ENCODE measurements around the gene MOCS3. TPM values are rescaled to one million over a fixed set of nuclear protein-coding genes. Genes with fewer than 3 reads are reported as not detected.

MOCS3 gene
- total and polyA plus RNA-seq, 2 of the 13 experiments (the other 11 are each of a cell fraction or from before 2014, with no cell fraction given): 3.7 to 8.4 TPM

DNA sequence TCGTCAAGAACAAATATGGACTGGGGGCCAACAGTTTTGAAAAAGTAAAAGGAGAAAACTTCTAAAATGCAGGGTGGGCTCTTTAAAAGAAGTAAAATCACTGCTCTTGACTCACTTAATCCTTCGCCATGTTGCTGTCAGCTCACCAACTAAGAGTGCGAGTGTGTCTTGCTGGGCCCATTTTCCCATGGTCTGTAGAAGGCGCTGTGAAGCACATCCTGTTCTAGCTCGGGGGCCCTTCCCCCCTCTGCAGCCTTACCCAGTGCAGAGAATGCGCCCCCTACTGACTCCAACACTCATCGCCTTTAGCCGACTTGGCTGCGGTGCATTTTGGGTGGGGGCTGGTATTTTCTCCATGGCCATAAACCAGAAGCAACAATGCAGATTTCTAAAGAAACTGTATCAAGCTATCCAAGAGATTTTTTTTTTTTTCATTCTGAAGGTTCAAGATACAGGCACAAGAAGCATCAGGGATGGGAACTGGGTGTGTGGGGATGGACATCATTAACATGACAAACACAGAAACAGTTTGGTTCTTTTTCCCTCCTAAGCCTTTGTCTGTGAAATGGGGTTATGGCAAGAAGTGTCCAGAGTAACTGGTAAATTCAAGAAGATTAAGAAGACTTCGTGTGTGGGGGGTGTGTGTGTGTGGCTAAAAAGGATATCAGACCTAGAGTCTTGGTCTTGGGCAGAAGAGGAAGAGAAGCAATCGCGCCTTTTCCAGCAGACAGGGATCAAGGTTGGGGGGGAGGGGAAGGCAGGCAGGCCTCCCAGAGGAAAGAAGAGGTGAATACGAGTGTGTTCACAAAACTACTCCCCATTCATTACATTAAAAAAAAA, 29.1 kb upstream of the MOCS3 start (continued):
- peak; percentile 51; the same call in 1 of the 2 replicates for TF ChIP-seq TBX3 (IDR thresholded peaks at IDR 0.05; ENCODE audit: borderline replicate concordance)
- TF ChIP-seq, protein P1, sequence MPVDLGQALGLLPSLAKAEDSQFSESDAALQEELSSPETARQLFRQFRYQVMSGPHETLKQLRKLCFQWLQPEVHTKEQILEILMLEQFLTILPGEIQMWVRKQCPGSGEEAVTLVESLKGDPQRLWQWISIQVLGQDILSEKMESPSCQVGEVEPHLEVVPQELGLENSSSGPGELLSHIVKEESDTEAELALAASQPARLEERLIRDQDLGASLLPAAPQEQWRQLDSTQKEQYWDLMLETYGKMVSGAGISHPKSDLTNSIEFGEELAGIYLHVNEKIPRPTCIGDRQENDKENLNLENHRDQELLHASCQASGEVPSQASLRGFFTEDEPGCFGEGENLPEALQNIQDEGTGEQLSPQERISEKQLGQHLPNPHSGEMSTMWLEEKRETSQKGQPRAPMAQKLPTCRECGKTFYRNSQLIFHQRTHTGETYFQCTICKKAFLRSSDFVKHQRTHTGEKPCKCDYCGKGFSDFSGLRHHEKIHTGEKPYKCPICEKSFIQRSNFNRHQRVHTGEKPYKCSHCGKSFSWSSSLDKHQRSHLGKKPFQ (CRISPR knock-in tag; IDR thresholded peaks at IDR 0.05; ENCODE audit: insufficient replicate concordance): peak; percentile 62
- TF ChIP-seq ZNF883 (CRISPR knock-in tag; IDR thresholded peaks at IDR 0.05; ENCODE audit: not compliant biosample characterization): peak; percentile 83
- peak; percentile 47; the same call in 1 of the 2 replicates for TF ChIP-seq NFATC3 (CRISPR knock-in tag; IDR thresholded peaks at IDR 0.05)
- peak; percentile 90; the same call in 1 of the 2 replicates for TF ChIP-seq RELA (CRISPR knock-in tag; IDR thresholded peaks at IDR 0.05)
- no peak for TF ChIP-seq ZNF670 (CRISPR knock-in tag; IDR thresholded peaks at IDR 0.05; ENCODE audit: borderline replicate concordance)
- TF ChIP-seq, protein P2, sequence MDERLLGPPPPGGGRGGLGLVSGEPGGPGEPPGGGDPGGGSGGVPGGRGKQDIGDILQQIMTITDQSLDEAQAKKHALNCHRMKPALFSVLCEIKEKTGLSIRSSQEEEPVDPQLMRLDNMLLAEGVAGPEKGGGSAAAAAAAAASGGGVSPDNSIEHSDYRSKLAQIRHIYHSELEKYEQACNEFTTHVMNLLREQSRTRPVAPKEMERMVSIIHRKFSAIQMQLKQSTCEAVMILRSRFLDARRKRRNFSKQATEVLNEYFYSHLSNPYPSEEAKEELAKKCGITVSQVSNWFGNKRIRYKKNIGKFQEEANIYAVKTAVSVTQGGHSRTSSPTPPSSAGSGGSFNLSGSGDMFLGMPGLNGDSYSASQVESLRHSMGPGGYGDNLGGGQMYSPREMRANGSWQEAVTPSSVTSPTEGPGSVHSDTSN (CRISPR knock-in tag; IDR thresholded peaks at IDR 0.05): no peak
- TF ChIP-seq TGIF2 (CRISPR knock-in tag; IDR thresholded peaks at IDR 0.05): peak; percentile 85
- TF ChIP-seq RBM39 (IDR thresholded peaks at IDR 0.05; ENCODE audit: low read depth, low read length, poor library complexity, severe bottlenecking): peak; percentile 63
- peak; percentile 85 for TF ChIP-seq CHD2 (IDR thresholded peaks at IDR 0.05; ENCODE audit: low read depth, low read length)
- TF ChIP-seq, protein P3, sequence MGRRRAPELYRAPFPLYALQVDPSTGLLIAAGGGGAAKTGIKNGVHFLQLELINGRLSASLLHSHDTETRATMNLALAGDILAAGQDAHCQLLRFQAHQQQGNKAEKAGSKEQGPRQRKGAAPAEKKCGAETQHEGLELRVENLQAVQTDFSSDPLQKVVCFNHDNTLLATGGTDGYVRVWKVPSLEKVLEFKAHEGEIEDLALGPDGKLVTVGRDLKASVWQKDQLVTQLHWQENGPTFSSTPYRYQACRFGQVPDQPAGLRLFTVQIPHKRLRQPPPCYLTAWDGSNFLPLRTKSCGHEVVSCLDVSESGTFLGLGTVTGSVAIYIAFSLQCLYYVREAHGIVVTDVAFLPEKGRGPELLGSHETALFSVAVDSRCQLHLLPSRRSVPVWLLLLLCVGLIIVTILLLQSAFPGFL (CRISPR knock-in tag; IDR thresholded peaks at IDR 0.05): no peak
- TF ChIP-seq, protein P4, sequence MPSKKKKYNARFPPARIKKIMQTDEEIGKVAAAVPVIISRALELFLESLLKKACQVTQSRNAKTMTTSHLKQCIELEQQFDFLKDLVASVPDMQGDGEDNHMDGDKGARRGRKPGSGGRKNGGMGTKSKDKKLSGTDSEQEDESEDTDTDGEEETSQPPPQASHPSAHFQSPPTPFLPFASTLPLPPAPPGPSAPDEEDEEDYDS (CRISPR knock-in tag; IDR thresholded peaks at IDR 0.05): peak; percentile 62
- TF ChIP-seq, protein P5, sequence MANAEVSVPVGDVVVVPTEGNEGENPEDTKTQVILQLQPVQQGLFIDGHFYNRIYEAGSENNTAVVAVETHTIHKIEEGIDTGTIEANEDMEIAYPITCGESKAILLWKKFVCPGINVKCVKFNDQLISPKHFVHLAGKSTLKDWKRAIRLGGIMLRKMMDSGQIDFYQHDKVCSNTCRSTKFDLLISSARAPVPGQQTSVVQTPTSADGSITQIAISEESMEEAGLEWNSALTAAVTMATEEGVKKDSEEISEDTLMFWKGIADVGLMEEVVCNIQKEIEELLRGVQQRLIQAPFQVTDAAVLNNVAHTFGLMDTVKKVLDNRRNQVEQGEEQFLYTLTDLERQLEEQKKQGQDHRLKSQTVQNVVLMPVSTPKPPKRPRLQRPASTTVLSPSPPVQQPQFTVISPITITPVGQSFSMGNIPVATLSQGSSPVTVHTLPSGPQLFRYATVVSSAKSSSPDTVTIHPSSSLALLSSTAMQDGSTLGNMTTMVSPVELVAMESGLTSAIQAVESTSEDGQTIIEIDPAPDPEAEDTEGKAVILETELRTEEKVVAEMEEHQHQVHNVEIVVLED (CRISPR knock-in tag; IDR thresholded peaks at IDR 0.05; ENCODE audit: borderline replicate concordance): peak; percentile 66; the same call in 1 of the 2 replicates
- TF ChIP-seq SAFB2 (CRISPR knock-in tag; IDR thresholded peaks at IDR 0.05; ENCODE audit: borderline replicate concordance, low read depth): no peak; the same call in 1 of the 2 replicates
- no peak for TF ChIP-seq NFE2L1 (CRISPR knock-in tag; IDR thresholded peaks at IDR 0.05; ENCODE audit: borderline replicate concordance)
- TF ChIP-seq CBFB (CRISPR knock-in tag; IDR thresholded peaks at IDR 0.05): peak; percentile 83
- no peak for TF ChIP-seq ZNF260 (CRISPR knock-in tag; IDR thresholded peaks at IDR 0.05; ENCODE audit: borderline replicate concordance, low read depth)
- TF ChIP-seq ZNF788 (CRISPR knock-in tag; IDR thresholded peaks at IDR 0.05; ENCODE audit: borderline replicate concordance): peak; percentile 95; the same call in 1 of the 2 replicates
- peak; percentile 73; the same call in 1 of the 2 replicates for TF ChIP-seq TBX2 (CRISPR knock-in tag; IDR thresholded peaks at IDR 0.05; ENCODE audit: borderline replicate concordance)
- TF ChIP-seq ZNF501 (CRISPR knock-in tag; IDR thresholded peaks at IDR 0.05): peak; percentile 98
- no peak for TF ChIP-seq ZNF546 (CRISPR knock-in tag; conservative IDR thresholded peaks at IDR 0.05)
- 0 out of 4 replicates have a peak, but pooled peaks of 1 of the 2 experiments have one; percentile 46 for TF ChIP-seq NR2F1 (CRISPR knock-in tag; IDR thresholded peaks at IDR 0.05)
- peak; percentile 93 for TF ChIP-seq GATAD2A (CRISPR knock-in tag; IDR thresholded peaks at IDR 0.05)

All from HepG2 (cell line).